ENCODE data around the gene MYH11.
A peak's percentile ranks its signal among the peaks of the same experiment; 100 is the strongest.
"Not testable (repeated sequence)": the region's sequence is repeated elsewhere in the genome, so short reads cannot be mapped to it uniquely, and the experiment has no call there.

The MYH11 gene

DNA sequence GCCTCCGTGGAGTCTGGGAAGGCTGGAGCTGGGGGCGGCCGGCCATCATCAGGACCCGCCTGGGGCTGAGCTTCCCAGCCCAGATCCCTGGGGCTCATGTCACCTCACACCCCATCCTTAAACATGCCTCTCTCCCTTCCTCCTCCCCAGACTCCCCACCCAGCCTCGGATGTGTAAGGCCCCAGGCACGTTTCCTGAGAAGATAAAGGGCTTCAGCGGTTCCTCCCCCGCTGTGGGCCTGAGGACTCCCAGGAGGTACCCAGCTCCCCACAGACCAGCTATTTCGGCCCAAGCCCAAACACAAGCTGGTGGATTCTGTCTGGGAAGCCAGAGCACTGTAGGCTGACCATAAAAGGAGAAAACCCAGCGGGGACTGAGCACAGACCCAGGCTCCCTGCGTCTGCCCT is 49.2 kb downstream of the MYH11 start:
- DNase-seq: no peak

DNA sequence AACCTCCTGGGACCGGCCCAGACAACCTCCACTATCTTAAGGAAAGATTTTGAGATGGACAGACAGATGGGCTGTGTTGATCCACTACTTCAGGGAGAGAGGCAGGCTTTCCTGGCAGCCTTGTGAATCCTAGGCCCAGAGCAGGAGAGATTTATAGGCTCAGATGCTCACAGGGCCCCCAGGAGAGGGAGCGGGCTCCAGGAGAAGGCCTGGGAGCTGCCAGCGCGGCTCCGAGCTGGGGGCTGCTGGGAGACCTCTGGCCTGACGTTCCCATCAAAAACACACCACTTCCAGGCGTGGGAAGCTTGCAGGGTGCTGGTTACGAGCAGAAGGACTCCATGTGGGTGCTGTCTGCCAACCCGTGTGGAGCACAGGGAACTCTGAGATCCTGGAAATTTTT is 53.2 kb downstream of the MYH11 start:
- DNase-seq: peak; percentile 21

DNA sequence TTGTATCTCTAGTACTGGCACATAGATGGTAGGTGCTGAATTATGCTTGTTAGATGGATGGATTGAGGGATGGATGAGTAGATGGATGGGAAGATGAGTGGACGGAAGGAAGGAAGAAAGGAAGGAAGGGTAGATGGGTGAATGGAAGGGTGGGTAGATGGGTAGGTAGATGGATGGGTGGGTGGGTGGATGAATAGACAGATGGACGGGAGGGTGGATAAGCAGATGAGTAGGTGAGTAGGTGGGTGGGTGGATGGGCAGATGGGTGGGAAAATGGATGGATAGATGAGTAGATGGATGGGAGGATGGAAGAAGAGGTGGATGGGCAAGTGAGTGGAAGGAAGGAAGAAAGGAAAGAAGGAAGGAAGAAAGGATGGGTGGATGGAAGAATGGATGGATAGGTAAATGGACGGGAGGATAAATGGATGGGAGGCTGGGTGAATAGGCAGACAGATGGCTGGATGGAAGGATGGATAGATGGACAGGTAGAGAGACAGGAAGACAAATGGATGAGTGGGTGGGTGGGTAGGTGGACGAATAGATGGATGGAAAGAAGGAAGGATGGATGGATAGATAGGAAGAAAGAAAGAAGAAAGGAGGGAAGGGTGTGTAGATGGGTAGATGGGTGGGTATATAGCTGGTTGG is 56.9 kb downstream of the MYH11 start:
- no peak for DNase-seq

DNA sequence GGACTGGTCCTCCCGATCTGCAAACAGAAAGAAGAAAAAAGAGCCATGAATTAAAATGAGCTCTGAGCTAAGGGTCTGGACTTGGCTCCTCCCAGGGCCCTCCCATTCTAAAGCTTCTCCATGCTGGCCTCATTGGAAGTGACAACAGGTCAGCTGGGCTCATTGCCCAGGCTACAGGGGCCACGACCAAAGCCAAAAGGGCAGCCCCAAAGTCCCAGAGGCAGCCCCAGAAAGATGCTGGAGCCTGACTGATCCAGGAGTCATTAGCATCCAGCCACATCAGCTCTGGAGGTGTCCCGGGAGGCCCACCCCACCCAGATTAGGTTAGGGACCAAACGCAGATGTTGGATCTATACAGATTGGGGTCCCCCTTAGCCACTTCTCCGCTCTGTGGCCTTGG is 58.2 kb downstream of the MYH11 start:
- DNase-seq: no peak

DNA sequence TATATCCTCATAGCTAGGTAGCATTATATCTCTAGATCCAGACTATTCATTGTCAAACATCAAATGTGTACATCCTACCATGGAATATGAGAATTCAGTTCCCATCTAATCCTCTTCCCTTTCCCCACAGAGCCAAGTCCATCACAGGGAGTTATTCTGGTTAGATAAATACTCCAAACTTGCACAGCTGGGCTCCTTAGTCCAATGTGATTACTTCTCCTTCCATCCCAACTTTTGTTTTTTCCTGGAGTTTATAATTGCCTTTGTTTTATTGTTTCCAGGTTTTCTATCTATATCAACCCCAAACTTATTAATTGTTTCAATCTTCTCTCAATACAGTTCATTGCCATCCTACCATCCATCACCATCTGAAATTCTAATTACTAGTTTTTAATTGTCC is 59.9 kb downstream of the MYH11 start:
- no peak for DNase-seq

DNA sequence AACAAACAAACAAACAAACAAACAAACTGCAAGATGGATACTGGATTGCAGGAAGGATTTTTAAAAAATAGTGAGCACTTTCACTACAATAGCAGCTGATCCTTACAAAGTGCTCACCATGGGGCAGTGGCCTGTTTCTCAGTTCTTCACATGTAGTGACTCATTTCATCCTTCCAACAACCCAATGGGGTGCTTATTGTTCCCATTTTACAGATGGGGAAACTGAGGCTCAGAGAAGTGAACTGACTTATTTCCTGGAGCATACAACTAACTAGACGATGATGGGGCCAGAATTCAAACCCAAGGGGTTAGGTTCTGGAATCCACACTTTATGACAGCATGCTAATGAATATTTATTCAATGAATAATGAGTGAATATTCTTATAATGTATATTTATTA is 61.2 kb downstream of the MYH11 start:
- no peak for DNase-seq

DNA sequence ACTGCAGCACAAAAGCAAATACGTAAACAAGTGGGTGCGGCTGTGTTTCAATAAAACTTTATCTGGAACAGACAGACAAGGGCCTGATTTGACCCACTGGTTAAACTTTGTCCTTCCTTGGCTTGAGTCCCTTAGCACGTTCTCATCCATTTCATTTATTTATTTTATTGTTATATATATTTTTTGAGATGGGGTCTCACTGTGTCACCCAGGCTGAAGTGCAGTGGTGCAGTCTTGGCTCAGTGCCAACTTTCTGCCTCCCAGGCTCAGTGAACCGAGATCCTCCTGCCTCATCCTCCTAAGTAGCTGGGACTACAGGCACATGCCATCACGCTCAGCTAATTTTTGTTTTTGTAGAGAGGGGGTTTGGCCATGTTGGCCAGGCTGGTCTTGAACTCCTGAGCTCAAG is 64.3 kb downstream of the MYH11 start:
- DNase-seq: peak; percentile 65

DNA sequence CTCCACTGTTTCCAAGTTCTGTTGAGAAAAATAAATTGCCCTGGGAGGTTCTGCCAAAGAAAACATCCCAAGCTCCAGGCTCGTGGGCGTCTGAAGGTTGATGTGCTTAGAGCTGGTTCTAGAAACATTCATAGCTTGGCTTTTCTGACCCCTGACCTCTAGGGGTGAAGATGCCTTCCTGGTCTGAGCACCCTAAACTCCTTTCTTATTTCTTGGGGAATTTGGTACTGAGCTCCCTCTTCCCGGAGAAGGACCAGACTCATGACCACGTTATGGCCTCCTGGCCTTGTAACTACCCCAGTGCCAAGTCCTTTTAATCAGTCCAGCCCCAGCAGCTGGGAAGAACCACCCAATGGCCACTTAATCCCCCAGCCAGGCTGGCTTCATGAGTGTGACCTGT is 66.4 kb downstream of the MYH11 start:
- no peak for DNase-seq

DNA sequence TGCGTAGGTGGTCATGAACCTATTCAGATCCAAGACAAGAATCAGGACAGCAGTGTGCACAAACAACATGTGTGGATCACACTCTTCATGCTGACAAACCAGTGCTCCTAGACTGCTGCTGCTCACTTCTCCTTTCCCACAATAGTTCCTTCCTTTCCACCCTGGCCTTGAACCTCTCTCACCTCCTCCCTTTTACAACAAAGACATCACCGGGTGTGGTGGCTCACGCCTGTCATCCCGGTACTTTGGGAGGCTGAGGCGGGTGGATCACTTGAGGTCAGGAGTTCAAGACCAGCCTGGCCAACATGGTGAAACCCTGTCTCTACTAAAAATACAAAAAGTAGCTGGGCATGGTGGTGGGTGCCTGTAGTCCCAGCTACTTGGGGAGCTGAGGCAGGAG is 67.0 kb downstream of the MYH11 start:
- not testable (repeated sequence) for DNase-seq

DNA sequence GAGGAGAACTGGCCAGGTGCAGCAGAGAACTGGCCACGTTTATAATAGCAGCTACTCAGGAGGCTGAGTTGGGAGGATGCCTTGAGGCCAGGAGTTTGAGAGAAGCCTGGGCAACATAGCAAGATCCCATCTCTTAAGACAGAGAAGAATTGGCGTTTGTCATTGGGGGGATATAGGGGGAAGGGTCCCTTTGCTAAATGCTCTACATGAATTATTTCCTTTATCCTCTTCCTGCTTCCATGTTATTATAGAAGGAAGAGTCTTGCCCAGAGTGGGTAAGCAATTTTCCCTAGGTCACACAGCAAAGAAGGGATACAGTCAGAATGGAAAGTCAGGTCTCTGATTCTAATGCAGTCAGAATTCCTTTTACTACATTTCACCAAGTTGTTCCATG is 68.0 kb downstream of the MYH11 start:
- no peak for DNase-seq

DNA sequence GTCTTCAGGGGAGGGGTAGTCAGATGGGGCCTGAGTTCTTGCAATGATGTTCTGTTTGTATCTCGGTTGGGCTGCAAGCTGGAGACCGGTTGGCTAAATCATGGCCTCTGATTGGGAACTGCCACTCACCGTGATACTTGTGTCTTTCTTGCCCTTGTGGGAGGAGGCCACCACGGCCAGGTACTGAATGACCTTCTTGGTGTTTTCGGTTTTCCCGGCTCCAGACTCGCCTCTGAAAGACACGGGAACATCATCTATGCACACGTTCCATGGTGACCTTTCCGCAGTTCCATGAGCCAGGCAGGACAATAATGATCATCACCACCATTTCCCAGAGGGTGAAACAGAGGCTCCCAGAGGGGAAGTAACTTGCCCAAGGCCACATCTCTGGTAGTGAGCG is 70.3 kb downstream of the MYH11 start:
- no peak for DNase-seq

DNA sequence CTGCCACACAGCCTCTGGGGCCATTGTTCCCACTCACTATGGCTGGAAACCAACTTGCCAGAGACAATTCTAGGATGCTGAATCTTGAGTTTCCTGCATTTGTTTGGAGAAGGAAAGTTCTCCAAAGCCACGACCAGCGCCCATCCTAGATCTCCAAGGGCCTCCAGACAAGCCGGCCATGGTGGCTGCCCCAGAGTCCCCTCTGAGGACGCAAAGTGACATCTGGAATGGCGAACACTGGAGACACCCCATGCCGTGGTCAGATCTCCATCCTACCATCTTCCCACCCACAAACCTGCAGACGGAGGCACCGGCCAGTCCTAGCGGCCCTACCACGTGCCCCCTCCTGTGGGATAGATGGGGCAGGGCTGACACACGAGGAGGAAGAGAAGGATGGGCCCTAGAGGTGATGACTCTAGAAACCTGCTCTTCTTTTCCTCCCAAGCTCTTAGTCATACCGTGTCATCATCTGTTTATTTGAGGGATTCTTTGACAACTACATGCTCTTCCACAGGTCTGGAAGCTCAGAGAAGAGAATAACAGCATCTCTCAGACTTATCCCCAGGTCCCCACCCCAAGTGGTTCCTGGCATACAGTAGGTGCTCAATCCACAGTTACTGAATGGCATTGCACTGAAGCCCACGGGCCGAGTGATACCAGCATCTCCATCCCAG is 71.3 kb downstream of the MYH11 start:
- no peak for DNase-seq

DNA sequence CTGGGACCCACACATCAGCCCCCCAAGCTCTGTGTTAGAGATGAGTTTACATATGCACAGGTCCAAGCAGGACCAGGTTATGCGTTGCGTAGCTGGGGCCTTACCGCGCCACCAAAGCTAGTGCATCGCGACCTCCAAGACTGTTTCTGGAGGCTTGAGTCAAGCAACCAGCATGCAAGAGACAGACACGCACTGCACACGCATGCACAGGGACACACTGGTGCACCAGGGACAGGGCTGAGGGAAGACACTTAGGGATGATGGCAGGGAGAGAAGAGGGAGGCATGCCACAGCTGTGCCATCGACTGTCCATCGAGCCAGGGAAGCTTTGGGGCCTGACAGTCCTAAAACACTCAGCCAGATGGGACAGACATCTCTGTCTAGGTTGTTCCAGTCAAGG is 72.8 kb downstream of the MYH11 start:
- no peak for DNase-seq

DNA sequence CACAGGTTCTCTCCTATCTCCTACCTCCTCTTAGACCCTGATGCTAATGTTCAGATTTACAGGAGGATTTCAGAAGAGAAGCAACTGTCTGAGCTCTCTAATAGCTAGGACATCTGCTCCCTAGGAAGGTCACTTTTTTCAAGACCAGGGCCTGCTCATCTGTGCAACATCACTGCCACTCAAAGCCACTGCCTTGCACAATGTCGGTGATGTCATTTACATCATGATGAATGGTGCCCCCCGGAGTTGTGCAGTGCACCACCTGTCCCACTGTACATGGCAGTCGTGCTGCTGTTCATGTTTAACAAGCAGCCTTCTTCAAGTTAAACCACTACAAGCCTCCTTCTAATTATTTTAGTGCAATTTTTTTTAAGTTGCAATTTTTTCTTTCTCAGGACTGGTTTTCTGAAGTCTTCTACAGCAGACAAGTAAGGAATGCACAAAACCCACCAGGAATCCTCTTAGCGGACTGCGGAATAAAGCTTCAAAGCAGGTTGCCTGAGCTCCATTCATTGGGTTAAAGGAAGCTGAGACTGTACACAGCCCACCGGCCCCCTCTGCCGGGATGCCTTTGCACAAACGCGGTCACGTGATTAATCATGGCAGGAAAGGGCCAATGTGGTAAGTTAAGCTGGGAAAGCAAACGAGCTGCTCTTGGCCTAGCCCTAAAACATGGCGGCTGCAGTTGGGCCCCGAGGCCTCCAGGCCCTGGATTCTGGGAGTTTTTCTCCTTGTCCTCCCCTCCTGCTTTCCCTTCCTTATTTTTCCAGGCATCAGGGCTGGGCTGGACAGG is 74.1 kb downstream of the MYH11 start:
- peak; percentile 66 for DNase-seq

DNA sequence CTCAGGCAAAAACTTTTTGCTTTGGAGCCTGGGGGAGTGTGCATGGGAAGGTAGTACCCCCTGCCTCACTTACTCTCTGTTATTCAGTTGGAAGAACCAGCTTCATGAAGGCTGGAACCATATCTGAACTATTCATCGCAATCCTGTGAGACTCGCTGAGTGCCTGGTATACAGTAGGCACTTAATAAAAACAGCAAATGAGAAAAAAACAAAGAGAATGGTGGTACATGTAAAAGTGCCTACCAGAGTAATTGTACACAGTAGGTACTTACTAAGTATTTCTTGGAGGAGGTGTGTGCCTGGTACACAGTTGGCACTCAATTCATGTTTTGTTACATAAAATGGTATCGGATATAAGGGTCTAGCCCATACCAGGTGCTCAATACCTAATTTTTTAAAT is 75.2 kb downstream of the MYH11 start:
- no peak for DNase-seq

DNA sequence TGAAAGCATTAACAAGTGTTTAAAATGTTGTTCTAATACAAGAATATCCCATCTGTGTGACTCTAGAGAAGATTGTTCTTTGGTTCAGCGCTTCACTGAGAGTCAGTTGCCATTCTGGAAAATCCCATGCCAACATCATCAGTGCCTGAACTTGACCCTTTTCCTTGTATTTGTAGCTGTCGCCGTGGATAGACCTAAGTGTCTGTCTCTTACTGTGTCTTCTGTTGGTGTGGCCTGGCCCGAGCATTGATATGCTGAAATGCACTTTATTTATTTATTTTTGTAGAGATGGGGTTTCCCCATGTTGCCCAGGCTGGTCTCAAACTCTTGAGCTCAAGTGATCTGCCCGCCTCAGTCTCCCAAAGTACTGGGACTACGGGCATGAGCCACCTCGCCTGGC is 76.0 kb downstream of the MYH11 start:
- DNase-seq: no peak

DNA sequence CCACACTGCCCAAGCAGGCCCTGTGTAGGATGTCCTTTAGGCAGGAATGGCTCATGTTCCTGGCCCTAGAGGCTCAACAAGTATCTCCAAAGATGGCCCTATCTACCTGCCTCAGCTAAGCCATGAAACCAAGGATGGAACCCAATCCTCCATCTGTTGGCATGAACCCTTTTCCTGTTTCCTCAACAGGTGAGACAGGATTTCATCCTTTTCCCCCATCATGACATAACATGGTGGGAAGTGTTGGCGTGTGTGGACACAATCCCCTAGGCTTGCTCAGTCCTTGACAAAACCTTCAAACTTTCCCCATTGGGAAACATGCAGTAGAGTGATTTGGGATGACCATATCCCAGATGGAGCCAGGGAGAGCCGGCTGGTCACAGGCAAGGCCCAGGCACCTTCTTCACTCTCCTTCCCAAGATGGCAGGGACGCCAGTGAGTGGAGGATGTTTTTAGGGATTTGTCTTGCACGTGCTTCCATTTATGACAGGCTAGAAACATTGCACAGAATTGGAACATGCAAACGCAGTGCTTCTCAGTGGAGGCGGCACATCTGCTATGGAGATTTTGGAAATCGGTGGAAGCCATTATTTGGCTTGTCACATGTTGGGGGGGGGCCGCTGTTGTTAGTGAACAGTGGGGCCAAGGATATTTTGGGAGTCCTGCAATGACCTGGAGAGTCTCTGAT is 77.0 kb downstream of the MYH11 start:
- no peak for DNase-seq

DNA sequence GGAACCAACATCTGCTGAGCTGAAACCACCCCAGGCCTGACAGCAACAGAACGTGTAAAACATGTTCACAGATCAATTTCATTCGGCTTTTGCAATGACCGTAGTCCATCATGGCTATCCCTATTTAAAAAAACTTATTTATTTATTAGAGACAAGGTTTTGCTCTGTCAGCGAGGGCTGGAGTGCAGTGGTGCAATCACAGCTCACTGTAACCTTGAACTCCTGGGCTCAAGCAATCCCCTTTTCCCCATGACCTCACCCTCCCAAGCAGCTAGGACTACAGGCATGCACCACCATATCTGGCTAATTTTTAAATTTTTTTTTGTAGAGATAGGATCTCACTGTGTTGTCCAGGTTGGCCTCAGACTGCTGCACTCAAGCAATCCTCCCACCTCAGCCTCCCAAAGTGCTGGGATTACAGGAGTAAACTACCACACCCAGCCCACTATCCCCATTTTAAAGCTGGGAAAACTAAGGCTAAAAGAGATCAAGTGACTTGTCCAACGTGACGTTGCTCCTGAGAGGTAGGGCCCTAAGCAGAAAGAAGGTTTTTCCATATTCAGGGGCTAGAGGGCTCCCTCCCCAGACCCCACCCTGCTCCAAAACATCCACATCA is 77.7 kb downstream of the MYH11 start:
- no peak for DNase-seq

DNA sequence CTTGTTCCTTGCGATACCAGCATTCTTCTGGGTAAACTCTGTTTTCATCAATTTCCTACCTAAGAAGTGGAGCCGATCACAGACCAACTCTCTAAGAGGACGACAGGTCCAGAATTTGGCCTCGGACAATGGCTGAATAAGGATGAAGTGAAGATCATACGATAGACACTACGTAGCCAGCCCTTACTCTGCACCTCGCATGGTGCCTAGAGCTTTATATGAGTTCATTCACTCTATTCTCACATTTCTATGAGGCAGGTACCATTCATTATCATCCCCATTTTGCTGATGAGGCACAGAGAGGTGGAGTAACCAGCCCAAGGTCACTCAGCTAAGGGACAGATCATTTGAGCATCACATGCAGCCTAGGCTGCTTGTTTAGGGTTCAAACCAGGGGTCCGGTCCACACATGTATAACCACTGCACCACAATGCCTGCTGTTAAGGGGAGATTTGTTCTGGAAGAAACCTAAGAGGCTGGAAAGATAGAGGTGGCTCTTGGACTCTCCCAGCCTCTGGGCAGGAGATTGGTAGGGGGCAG is 78.6 kb downstream of the MYH11 start:
- DNase-seq: no peak

DNA sequence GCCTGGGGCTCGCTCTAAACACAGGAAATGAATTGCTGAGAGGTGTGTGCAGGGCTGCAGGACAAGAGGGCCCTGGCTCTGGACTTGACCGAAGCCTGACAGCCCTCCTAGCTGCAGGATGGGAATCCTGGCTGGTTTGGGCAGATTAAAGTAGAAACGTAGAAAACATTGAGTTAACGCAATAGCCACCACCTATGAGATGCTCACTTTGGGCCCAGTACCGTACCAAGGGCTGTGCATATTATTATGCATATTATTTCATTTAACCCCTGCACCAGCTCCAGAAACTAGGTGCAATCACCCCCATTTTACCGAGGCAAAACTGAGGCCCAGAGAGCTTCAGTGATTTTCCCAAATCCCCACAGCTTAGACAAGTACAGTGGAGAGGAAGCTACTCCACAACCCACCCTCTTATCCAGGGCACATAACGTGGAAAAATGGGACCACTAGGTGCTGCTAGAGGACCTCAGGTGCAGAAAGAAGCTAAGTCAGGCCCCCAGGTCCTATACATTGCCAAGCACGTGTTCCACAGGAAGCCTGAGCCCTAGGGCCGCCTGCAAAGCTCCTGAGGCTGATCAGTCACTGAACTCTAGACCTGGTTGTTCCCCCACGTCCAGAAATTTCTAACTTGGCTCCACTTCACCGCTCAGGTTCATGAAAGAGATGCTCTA is 79.2 kb downstream of the MYH11 start:
- peak; percentile 89 for DNase-seq

DNA sequence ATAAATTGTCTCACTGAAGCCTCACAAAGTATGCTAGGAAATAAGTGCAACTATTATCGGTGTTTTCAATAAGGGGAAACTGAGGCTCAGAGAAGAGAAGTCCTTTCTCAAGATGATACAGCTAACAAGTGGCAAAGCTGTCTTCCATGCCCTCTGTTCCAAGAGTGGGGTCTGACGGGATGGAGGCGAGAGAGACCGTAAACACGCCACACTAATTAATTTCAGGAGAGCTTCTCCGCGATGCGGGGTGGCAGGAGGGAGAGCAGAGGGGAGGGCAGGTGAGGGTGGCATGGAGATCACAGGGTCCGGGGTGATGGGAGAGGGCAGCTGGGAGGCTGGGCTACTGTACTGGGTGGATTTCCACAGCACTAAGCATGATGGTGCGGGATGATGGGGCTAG is 80.3 kb downstream of the MYH11 start:
- no peak for DNase-seq

DNA sequence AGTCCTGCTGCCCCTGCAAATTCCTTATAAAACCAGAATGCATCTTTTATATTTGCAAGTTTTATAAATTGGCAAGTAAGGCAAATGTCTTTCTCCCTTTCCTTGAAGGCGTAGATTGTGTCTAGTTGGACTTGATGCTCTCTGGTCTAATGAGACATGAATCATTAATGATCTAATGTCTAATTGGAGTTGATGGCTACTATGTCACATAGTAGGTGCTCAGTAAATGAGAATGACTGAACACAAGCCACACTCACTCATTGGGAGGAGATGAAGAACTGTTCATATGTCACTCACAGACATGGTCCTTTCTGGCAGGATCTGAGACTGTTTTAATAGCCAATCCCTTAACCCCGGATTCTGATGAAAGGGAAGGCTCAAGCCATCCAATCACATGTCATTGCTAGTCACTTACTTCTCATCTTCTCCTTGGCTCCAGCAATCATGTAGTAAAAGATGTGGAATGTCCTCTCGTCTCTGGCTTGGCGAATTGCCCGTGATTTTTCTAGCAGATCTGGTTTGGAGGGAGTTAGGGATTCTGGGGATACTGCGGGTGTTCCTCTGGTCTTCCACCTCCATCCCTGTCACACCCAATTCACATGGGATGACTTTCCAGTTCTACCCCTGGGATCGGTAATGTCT is 81.0 kb downstream of the MYH11 start:
- no peak for DNase-seq

Data from NCI-H82 (cell line).